Epithelial cell of proximal tubule (primary cell): ENCODE data around the gene ZNRF2. TPM values are rescaled to one million over a fixed set of nuclear protein-coding genes. Genes with fewer than 3 reads are reported as not detected.

Experiments
- DNase-seq: peaks from one replicate; pipeline ENCODE4 v3.0.0-alpha.2; 2011; ENCODE audit warnings: low read depth
- H3K4me3 ChIP-seq: 2 replicates; pipeline ENCODE4 v1.5.1; 2011; ENCODE audit warnings: low read depth, mild to moderate bottlenecking, low read length
- total RNA-seq: library from RNA; depleted of rRNA; stranded (reverse); fragments of >200 nt; gene quantifications from 2 replicates; pipeline ENCODE4 v1.2.3, GENCODE V29; 2015
- TF ChIP-seq, protein P1 (sequence below): conservative IDR thresholded peaks from 2 replicates; pipeline ENCODE4 v1.5.1; 2012; ENCODE audit warnings: low read depth, mild to moderate bottlenecking, low read length

The ZNRF2 gene
- total RNA-seq, 1 donor from 2014 or later = 16.5 TPM

DNA sequence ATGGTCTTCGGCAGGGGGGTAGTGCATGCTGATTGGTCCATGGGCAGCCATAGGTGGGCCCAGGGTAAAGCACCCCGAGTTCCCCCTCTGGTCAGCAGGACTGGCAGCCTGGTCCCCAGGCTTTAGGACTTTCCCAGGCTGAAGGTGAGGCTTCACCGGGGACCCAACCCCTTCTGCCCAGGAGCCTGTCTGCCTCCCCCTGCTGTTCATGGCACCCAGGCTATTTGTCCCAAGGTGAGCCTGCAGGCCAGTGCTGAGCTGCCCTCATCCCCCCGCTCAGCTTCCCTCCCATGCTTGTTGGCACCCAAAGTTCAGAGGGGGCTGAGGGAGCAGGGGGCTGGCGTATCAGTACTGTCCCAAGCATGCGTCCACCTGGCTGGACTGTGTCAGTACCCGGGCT lies 38.5 kb upstream of the ZNRF2 start:
- no peak for DNase-seq
- TF ChIP-seq, protein P1, sequence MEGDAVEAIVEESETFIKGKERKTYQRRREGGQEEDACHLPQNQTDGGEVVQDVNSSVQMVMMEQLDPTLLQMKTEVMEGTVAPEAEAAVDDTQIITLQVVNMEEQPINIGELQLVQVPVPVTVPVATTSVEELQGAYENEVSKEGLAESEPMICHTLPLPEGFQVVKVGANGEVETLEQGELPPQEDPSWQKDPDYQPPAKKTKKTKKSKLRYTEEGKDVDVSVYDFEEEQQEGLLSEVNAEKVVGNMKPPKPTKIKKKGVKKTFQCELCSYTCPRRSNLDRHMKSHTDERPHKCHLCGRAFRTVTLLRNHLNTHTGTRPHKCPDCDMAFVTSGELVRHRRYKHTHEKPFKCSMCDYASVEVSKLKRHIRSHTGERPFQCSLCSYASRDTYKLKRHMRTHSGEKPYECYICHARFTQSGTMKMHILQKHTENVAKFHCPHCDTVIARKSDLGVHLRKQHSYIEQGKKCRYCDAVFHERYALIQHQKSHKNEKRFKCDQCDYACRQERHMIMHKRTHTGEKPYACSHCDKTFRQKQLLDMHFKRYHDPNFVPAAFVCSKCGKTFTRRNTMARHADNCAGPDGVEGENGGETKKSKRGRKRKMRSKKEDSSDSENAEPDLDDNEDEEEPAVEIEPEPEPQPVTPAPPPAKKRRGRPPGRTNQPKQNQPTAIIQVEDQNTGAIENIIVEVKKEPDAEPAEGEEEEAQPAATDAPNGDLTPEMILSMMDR = no peak
- no peak overlapping the region for H3K4me3 ChIP-seq

DNA sequence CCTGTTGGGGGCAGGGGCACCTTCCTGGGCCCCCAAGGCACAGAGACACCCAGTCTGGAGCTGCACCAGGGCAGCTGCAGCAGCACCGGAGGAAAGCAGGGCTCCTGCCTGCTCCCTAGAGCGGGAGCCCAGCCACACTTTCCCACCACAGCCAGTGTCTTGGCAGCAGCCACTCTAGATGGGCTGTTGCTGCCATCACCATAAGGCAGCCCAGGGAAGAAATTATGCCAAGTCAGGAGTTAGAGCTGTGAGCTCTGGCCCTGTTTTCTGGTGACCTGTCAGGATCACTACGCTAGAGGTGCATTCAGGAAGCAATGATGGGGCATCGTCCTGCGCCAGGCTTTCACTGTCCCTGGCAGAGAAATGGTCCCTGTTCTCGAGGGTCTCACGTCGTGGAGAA lies 38.0 kb upstream of the ZNRF2 start:
- H3K4me3 ChIP-seq = no peak overlapping the region
- TF ChIP-seq, protein P1 = no peak
- DNase-seq = no peak

DNA sequence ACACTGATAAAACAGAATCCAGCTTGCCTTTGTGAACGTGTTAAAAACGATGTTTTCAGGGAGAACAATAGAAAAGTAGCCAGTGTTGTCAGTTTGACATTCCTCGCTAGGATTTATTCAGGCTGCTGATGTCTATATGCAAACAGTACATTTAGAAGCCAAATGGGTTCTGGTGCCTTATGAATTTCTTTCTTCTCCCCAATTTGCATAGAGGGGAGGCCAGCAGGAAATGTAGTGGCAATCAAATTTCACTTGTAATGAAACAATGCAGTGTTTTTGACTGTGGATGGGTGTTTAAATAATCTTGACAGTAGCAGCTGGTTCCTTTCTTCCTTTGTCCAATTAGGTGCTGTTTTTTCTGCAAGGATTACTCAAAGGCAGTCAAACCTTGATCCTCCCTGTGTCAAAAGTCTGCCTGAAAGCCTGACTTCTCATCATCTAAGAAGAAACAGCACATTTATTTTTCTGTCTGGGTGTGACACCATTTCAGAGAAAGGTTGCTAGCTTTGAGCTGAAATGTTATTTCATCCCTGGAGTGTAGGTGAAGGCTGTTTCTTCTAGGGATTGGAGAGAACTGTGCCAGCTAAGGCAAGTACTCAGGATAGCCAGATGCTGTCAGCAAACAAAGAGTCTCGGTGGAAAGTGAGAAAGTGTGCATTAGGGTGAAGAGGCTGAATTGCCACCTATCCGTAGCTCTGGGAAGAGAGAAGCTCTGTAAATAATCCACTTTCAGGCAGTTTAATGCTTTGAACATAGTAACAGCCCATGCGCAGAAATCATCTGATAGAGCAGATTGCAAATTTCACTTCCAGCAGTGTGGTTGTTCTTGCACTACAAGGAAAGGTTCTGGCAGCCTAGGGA lies 36.6 kb upstream of the ZNRF2 start:
- no peak overlapping the region for H3K4me3 ChIP-seq
- TF ChIP-seq, protein P1 = no peak
- DNase-seq = no peak

DNA sequence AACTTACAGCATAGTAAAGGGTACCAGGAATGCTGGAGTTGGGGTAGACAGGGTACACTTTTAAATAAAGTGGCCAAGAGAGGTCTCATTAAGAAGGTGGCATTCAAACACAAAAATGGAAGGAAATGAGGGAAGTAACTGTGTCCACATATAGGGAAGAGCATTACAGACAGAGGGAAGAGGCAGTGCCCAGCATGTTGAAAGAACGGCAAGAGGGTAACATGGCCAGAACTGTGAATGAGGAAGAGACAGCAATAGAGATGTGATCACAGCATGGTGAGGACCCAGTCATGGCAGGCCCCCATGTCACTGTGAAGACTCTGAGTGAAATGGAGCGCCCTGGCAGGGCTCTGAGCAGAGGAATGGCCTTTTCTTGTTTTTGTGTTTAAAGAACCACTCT lies 35.1 kb upstream of the ZNRF2 start:
- H3K4me3 ChIP-seq = no peak overlapping the region
- TF ChIP-seq, protein P1 = no peak
- DNase-seq = no peak

DNA sequence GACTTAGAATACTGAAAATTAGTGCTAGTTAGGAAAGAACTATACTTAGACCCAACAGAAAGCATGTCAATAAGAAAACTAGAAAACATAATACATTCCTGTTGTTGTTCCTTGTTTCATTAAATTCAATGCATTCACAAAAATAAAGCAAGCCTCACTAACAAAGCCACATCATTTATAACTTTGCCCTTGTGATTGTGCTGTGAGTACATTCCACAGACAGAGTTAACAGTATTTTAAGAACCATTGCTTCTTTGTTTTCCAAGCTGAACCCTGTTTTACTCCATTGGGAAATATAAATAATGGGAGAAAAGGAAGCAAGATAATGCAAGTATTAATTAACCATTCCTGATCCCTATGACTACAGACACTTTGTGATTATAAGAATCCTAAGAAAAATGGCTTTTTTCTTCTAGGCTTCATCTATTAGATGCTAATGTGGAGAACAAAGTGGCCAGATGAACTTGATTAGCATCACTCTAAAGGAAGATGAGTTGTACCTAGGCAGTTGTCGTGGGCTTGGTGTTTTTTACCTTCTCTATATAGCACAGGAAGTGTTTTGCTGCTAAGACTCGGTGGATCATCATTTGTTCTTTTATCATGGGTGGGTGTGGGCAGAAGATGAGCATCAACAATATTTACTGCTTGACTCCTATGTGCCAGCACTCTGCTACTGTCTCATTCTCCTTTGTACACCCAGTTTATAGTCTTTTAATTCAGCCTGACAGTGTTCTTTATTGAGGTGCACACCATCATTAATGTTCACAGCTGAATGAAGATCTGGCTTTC lies 34.2 kb upstream of the ZNRF2 start:
- H3K4me3 ChIP-seq = no peak overlapping the region
- no peak for DNase-seq
- TF ChIP-seq, protein P1 = no peak

DNA sequence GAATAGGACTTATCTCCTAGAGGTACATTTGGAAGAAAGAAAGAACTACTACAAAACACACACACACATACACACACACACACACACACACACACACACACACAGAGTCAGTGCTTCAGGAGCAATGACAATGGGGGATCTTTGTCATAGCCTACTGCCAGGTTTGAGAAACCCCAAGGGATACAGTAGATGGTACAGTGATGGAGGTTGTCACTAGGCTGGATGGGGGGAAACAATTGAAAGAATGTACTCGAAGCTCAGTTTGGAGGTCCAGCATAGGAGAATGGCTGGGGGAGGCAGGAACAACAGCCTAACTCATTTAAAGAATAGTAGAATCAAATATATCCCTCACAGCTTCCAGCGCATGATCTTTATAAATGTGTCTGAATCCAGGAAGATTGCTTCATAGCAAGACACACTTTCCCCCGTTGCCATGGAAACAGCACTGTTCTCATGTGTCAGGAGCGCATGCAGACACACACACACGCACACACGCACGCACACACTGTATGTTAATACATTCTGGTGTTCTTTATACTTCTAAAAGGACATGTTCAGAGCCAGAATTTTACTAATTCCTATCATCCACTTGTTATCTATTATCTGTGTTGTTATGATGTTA lies 32.6 kb upstream of the ZNRF2 start:
- TF ChIP-seq, protein P1 = no peak
- DNase-seq = no peak
- no peak overlapping the region for H3K4me3 ChIP-seq
